ENCODE data around the gene ATOH8. TPM values are rescaled to one million over a fixed set of nuclear protein-coding genes. Genes with fewer than 3 reads are reported as not detected.

ATOH8 gene
- total and polyA plus RNA-seq, 2 experiments from 2014 or later = 12.7 to 50.1 TPM

- peak; percentile 47 for DNase-seq
- H3K4me1 ChIP-seq (ENCODE audit: insufficient read depth) = peaks cover 30% of the 10 kb centered on the region
- in situ Hi-C loops (cut with MboI) = no loop called here
- H3K79me2 ChIP-seq (ENCODE audit: insufficient read depth) = no peaks in the 10 kb centered on the region
- H3K9ac ChIP-seq = no peak overlapping the region
- H3K27ac ChIP-seq = no peak overlapping the region
- no peaks in the 10 kb centered on the region for H3K9me3 ChIP-seq (ENCODE audit: low read depth)
- no peaks in the 10 kb centered on the region for H3K36me3 ChIP-seq (ENCODE audit: low read depth)
- no peak for TF ChIP-seq EZH2phosphoT487 (IDR thresholded peaks at IDR 0.05; ENCODE audit: insufficient read depth, low read depth)
- no peak for TF ChIP-seq EZH2 (IDR thresholded peaks at IDR 0.05; ENCODE audit: insufficient read depth, poor library complexity, severe bottlenecking)
- peaks cover 38% of the 10 kb centered on the region for H3F3A ChIP-seq (ENCODE audit: insufficient read depth)
- WGBS, 2 experiments (ENCODE audit: low coverage in 1 of 2, low lambda C conversion rate in 2 of 2, missing lambda C conversion rate in 2 of 2) = 64 to 65% methylated on average over 22 of the region's 22 CpGs
- H3K4me2 ChIP-seq (ENCODE audit: unreplicated experiment) = peak overlapping the region; percentile 33
- no peaks in the 10 kb centered on the region for H3K27me3 ChIP-seq (replicated peaks; ENCODE audit: insufficient read depth)
- H2AFZ ChIP-seq = no peak overlapping the region
- H4K20me1 ChIP-seq (ENCODE audit: insufficient read depth) = no peaks in the 10 kb centered on the region
- H3K9me2 ChIP-seq (ENCODE audit: insufficient read depth) = no peaks in the 10 kb centered on the region
- H3K4me3 ChIP-seq = no peak overlapping the region
These were observed 38.1 kb downstream of the ATOH8 start for GRCh38 chr2:85791704-85792565.

DNA sequence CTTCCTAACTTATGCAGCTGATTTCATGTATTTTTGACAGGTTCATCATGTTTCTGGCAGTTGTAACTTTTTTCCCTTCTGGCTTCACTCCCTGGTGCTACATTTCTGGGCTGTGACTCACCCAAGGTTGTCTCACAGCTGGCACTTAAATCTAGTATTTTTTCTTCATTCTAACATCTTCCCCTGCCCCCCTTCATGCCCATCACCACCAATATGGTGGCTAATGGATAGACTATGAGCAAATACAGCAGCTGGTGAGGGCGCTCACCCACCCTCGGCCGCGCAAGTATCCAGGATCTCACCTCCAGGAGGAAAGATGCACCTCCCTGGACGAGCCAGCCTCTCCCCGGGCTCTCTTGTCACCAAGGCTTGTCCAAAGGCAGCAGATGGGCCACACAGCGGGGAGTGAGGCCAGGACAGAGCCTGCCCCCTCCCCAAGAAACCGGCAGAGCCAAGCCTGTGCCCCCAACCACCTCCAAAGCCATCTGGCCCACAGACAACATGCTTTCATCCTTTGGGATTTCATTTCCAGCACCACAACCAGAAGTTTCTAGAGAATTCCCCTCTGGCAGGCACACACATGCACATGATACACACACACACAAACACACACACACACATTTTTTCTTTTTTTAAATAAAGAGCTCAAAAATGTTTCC is 39.1 kb downstream of the ATOH8 start:
- H2AFZ ChIP-seq = no peak overlapping the region
- no peak for TF ChIP-seq EZH2 (IDR thresholded peaks at IDR 0.05; ENCODE audit: insufficient read depth, poor library complexity, severe bottlenecking)
- no peak for TF ChIP-seq EZH2phosphoT487 (IDR thresholded peaks at IDR 0.05; ENCODE audit: insufficient read depth, low read depth)
- no peak overlapping the region for H3K27ac ChIP-seq
- in situ Hi-C loops (cut with MboI) = no loop called here
- H3K9ac ChIP-seq = no peak overlapping the region
- peak; percentile 82 for DNase-seq
- no peaks in the 10 kb centered on the region for H3K27me3 ChIP-seq (replicated peaks; ENCODE audit: insufficient read depth)
- no peak overlapping the region for H3K4me3 ChIP-seq
- WGBS, 2 experiments (ENCODE audit: low coverage in 1 of 2, low lambda C conversion rate in 2 of 2, missing lambda C conversion rate in 2 of 2) = 66 to 67% methylated on average over 8 of the region's 8 CpGs
- H3K9me3 ChIP-seq (ENCODE audit: low read depth) = no peaks in the 10 kb centered on the region
- H3F3A ChIP-seq (ENCODE audit: insufficient read depth) = peaks cover 38% of the 10 kb centered on the region
- H3K36me3 ChIP-seq (ENCODE audit: low read depth) = no peaks in the 10 kb centered on the region
- no peaks in the 10 kb centered on the region for H3K79me2 ChIP-seq (ENCODE audit: insufficient read depth)
- H3K4me1 ChIP-seq (ENCODE audit: insufficient read depth) = peaks cover 31% of the 10 kb centered on the region
- peak overlapping the region; percentile 33 for H3K4me2 ChIP-seq (ENCODE audit: unreplicated experiment)
- H3K9me2 ChIP-seq (ENCODE audit: insufficient read depth) = no peaks in the 10 kb centered on the region
- H4K20me1 ChIP-seq (ENCODE audit: insufficient read depth) = no peaks in the 10 kb centered on the region

DNA sequence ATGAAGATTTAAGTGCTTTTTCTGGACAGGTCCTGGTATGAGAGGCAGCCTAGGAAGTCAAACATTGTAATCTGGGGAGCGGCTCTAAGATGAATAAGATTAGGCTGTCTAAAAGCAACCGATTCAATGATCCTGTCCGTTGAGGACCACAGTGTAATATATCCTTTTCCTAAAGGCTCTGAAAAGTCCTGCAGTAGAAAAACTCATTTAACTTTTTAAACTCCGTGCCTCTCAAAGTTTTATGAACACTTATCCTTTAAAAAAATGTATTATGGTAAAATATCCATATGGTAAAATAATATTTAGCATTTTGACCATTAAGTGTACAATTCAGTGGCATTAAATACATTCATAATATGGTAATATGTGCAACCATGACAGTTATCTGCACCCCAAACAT is 39.8 kb downstream of the ATOH8 start:
- H4K20me1 ChIP-seq (ENCODE audit: insufficient read depth) = no peaks in the 10 kb centered on the region
- no peaks in the 10 kb centered on the region for H3K9me3 ChIP-seq (ENCODE audit: low read depth)
- no peak for DNase-seq
- TF ChIP-seq EZH2 (IDR thresholded peaks at IDR 0.05; ENCODE audit: insufficient read depth, poor library complexity, severe bottlenecking) (no peak), EZH2phosphoT487 (IDR thresholded peaks at IDR 0.05; ENCODE audit: insufficient read depth, low read depth) (no peak)
- no peak overlapping the region for H3K27ac ChIP-seq
- peaks cover 31% of the 10 kb centered on the region for H3K4me1 ChIP-seq (ENCODE audit: insufficient read depth)
- H3K36me3 ChIP-seq (ENCODE audit: low read depth) = no peaks in the 10 kb centered on the region
- no peaks in the 10 kb centered on the region for H3K79me2 ChIP-seq (ENCODE audit: insufficient read depth)
- peaks cover 38% of the 10 kb centered on the region for H3F3A ChIP-seq (ENCODE audit: insufficient read depth)
- no peak overlapping the region for H3K4me3 ChIP-seq
- H3K27me3 ChIP-seq (replicated peaks; ENCODE audit: insufficient read depth) = no peaks in the 10 kb centered on the region
- 88% methylated on average over 4 of the region's 4 CpGs for WGBS, 2 experiments (ENCODE audit: low coverage in 1 of 2, low lambda C conversion rate in 2 of 2, missing lambda C conversion rate in 2 of 2)
- in situ Hi-C loops (cut with MboI) = no loop called here
- no peak overlapping the region for H3K9ac ChIP-seq
- no peaks in the 10 kb centered on the region for H3K9me2 ChIP-seq (ENCODE audit: insufficient read depth)
- H2AFZ ChIP-seq = no peak overlapping the region
- H3K4me2 ChIP-seq (ENCODE audit: unreplicated experiment) = no peak overlapping the region

- 93 to 97% methylated on average over 3 of the region's 3 CpGs for WGBS, 2 experiments (ENCODE audit: low coverage in 1 of 2, low lambda C conversion rate in 2 of 2, missing lambda C conversion rate in 2 of 2)
- Histone ChIP-seq H3K9ac (no peak overlapping the region), H3K4me2 (ENCODE audit: unreplicated experiment) (no peak overlapping the region), H3K9me3 (ENCODE audit: low read depth) (no peaks in the 10 kb centered on the region), H3K4me3 (no peak overlapping the region), H3K27me3 (replicated peaks; ENCODE audit: insufficient read depth) (no peaks in the 10 kb centered on the region), H3K9me2 (ENCODE audit: insufficient read depth) (no peaks in the 10 kb centered on the region), H3K36me3 (ENCODE audit: low read depth) (no peaks in the 10 kb centered on the region), H3K79me2 (ENCODE audit: insufficient read depth) (no peaks in the 10 kb centered on the region), H4K20me1 (ENCODE audit: insufficient read depth) (no peaks in the 10 kb centered on the region), H3K4me1 (ENCODE audit: insufficient read depth) (peaks cover 31% of the 10 kb centered on the region), H3K27ac (no peak overlapping the region), H3F3A (ENCODE audit: insufficient read depth) (peaks cover 38% of the 10 kb centered on the region), H2AFZ (no peak overlapping the region)
- in situ Hi-C loops (cut with MboI) = no loop called here
- no peak for DNase-seq
- TF ChIP-seq EZH2 (IDR thresholded peaks at IDR 0.05; ENCODE audit: insufficient read depth, poor library complexity, severe bottlenecking) (no peak), EZH2phosphoT487 (IDR thresholded peaks at IDR 0.05; ENCODE audit: insufficient read depth, low read depth) (no peak)
These were observed 40.2 kb downstream of the ATOH8 start for GRCh38 chr2:85794038-85794441.

All from GM23248 (cell line).